Esophagus squamous epithelium (tissue), 5 donors: ENCODE results near the gene SCARB2. TPM values are rescaled to one million over a fixed set of nuclear protein-coding genes. Genes with fewer than 3 reads are reported as not detected.
A peak's percentile ranks its signal among the peaks of the same experiment; 100 is the strongest.

Experiments
- DNase-seq: peaks from one replicate; lab custom pipeline; 2025; lab: John Stamatoyannopoulos, UW
- H3K27ac ChIP-seq, 4 donors: fragments of 200-600 bp; sonication (generic); one replicate each; pipeline ENCODE4 v1.5.1; 2016 to 2019; ENCODE audit warnings: mild to moderate bottlenecking in 1 of 4
- H3K27me3 ChIP-seq, 4 donors: fragments of 200-600 bp; sonication (generic); 1 replicate in 3 of 4; 2 replicates in 1 of 4; pipeline versions ENCODE4 v1.5.1 to v1.6.0; 2017 to 2021; ENCODE audit warnings: antibody characterized with exemption in 1 of 4
- H3K36me3 ChIP-seq, 3 donors: fragments of 200-600 bp; sonication (generic); one replicate each; pipeline ENCODE4 v1.5.1; 2016 to 2019
- H3K4me1 ChIP-seq, 3 donors: fragments of 200-600 bp; sonication (generic); one replicate each; pipeline ENCODE4 v1.5.1; 2017 to 2019
- H3K4me3 ChIP-seq, 4 donors: fragments of 200-600 bp; sonication (generic); 1 replicate in 3 of 4; 2 replicates in 1 of 4; pipeline ENCODE4 v1.5.1; 2016 to 2019; ENCODE audit warnings: mild to moderate bottlenecking in 2 of 4, moderate library complexity in 1 of 4
- H3K9me3 ChIP-seq, 3 donors: fragments of 200-600 bp; sonication (generic); one replicate each; pipeline ENCODE4 v1.5.1; 2016 to 2019
- CTCF ChIP-seq, 6 experiments: fragments of 450-650 bp in 4 of 6; fragments of 200-600 bp in 2 of 6; sonication (generic) in 2 of 6; IDR thresholded peaks; one replicate each; pipeline ENCODE4 v1.5.1; 2016 to 2019; ENCODE audit warnings: antibody characterized with exemption in 6 of 6, mild to moderate bottlenecking in 4 of 6, moderate library complexity in 4 of 6
- POLR2A ChIP-seq, 4 donors: fragments of 450-650 bp; IDR thresholded peaks; one replicate each; pipeline ENCODE4 v1.6.1; 2017; ENCODE audit warnings: antibody characterized with exemption in 4 of 4, mild to moderate bottlenecking in 4 of 4, moderate library complexity in 3 of 4
- WGBS, 2 donors: methylation state at CpG; one replicate each; pipeline ENCODE4 v1.1.5; 2018; 5-methylcytosine and 5-hydroxymethylcytosine counted together
- intact Hi-C: fragments of 100-400 bp; cut with DNase I; formaldehyde crosslinking; loops from one replicate; pipeline ENCODE4 v1.15.0; 2022
- total RNA-seq, 4 donors: library from RNA; depleted of rRNA; stranded (reverse); fragments of >200 nt; gene quantifications; one replicate each; pipeline ENCODE4 v1.1.0, GENCODE V29; 2016
- donor health status: DM: yes; HTN: yes; CAD: no.

SCARB2 gene
- total RNA-seq, 4 donors from 2014 or later, result 50.3 to 91.2 (median 72.8) TPM

- H3K27me3 ChIP-seq, result no peaks in the 10 kb centered on the region
- 95 to 97% methylated on average over 3 of the region's 3 CpGs for WGBS, 2 donors
- intact Hi-C loops, result loop anchor here (10.0 kb wide), 2 partner anchors 116 to 316 kb away; partner anchors contain the start of gene STBD1
- TF ChIP-seq POLR2A (IDR thresholded peaks at IDR 0.05), result no peak
- H3K27ac ChIP-seq, result peak overlapping the region in 1 of 4 donors; percentile 41
- H3K36me3 ChIP-seq, result peaks cover 8 to 71% (median 10%) of the 10 kb centered on the region in 3 donors
- H3K4me3 ChIP-seq, result no peak overlapping the region
- H3K9me3 ChIP-seq, result no peaks in the 10 kb centered on the region
- DNase-seq, result no peak
- peaks cover 0 to 33% (median 5%) of the 10 kb centered on the region in 3 donors for H3K4me1 ChIP-seq
Observed at GRCh38 chr4:76188557-76188956, 25.1 kb downstream of the SCARB2 start.

GRCh38 chr4:76188149-76188548, 25.5 kb downstream of the SCARB2 start:
- Histone ChIP-seq H3K36me3 (peaks cover 4 to 67% (median 10%) of the 10 kb centered on the region in 3 donors), H3K4me3 (no peak overlapping the region), H3K4me1 (peaks cover 0 to 29% (median 3%) of the 10 kb centered on the region in 3 donors), H3K9me3 (no peaks in the 10 kb centered on the region), H3K27ac (peak overlapping the region in 1 of 4 donors; percentile 41), H3K27me3 (no peaks in the 10 kb centered on the region)
- no peak for DNase-seq
- TF ChIP-seq POLR2A (IDR thresholded peaks at IDR 0.05) (no peak), CTCF (IDR thresholded peaks at IDR 0.05) (no peak)
- intact Hi-C loops, result loop anchor here (10.0 kb wide), 2 partner anchors 117 to 317 kb away; partner anchors contain the start of gene STBD1

GRCh38 chr4:76187152-76187551, 26.5 kb downstream of the SCARB2 start:
- 40 to 47% methylated on average over 3 of the region's 3 CpGs for WGBS, 2 donors
- DNase-seq, result no peak
- Histone ChIP-seq H3K27me3 (no peaks in the 10 kb centered on the region), H3K4me1 (peaks cover 0 to 28% (median 0%) of the 10 kb centered on the region in 3 donors), H3K9me3 (no peaks in the 10 kb centered on the region), H3K27ac (no peak overlapping the region), H3K36me3 (peaks cover 0 to 57% (median under 1%) of the 10 kb centered on the region in 3 donors), H3K4me3 (no peak overlapping the region)
- no peak for TF ChIP-seq CTCF (IDR thresholded peaks at IDR 0.05)
- no peak for TF ChIP-seq POLR2A (IDR thresholded peaks at IDR 0.05)
- intact Hi-C loops, result loop anchor here (10.0 kb wide), 2 partner anchors 118 to 318 kb away; partner anchors contain the start of gene STBD1

GRCh38 chr4:76182463-76182862, 31.2 kb downstream of the SCARB2 start:
- intact Hi-C loops, result loop anchor here (10.0 kb wide), 2 partner anchors 122 to 322 kb away; partner anchors contain the start of gene STBD1
- Histone ChIP-seq H3K27ac (no peak overlapping the region), H3K9me3 (no peaks in the 10 kb centered on the region), H3K36me3 (peaks cover 0 to 52% (median 4%) of the 10 kb centered on the region in 3 donors), H3K4me1 (peaks cover 0 to 23% (median 0%) of the 10 kb centered on the region in 3 donors), H3K27me3 (no peaks in the 10 kb centered on the region), H3K4me3 (no peak overlapping the region)
- TF ChIP-seq CTCF (IDR thresholded peaks at IDR 0.05) (no peak), POLR2A (IDR thresholded peaks at IDR 0.05) (no peak)
- no peak for DNase-seq
- WGBS, 2 donors, result 66 to 76% methylated on average over 5 of the region's 5 CpGs

- Histone ChIP-seq H3K27ac (no peak overlapping the region), H3K36me3 (peaks cover 0 to 63% (median 13%) of the 10 kb centered on the region in 3 donors), H3K9me3 (no peaks in the 10 kb centered on the region), H3K4me1 (peaks cover 0 to 7% (median 0%) of the 10 kb centered on the region in 3 donors), H3K27me3 (no peaks in the 10 kb centered on the region), H3K4me3 (no peak overlapping the region)
- TF ChIP-seq CTCF (IDR thresholded peaks at IDR 0.05) (peak; percentile 81 to 94 (median 88)), POLR2A (IDR thresholded peaks at IDR 0.05) (no peak)
- intact Hi-C loops, result loop anchor here (10.0 kb wide), 2 partner anchors 125 to 325 kb away; partner anchors contain the start of gene STBD1
- DNase-seq, result peak; percentile 20
- WGBS, 2 donors, result 56 to 67% methylated on average over 8 to 10 of the region's 11 CpGs
Observed at GRCh38 chr4:76179398-76180318, 34.0 kb downstream of the SCARB2 start.
